ENCODE results near the gene LIN37. TPM values are rescaled to one million over a fixed set of nuclear protein-coding genes. Genes with fewer than 3 reads are reported as not detected.
"Not testable (repeated sequence)": the region's sequence is repeated elsewhere in the genome, so short reads cannot be mapped to it uniquely, and the experiment has no call there.

The LIN37 gene
- total and polyA plus RNA-seq, 2 of the 13 experiments (the other 11 are each of a cell fraction or from before 2014, with no cell fraction given), result 6.3 to 8.7 TPM

GRCh38 chr19:35795564-35795963 lies 47.2 kb downstream of the LIN37 start:
- BruUV-seq (replicated peaks); H3K27ac ChIP-seq (ENCODE audit: extremely low read length, insufficient read depth, low read length); H3K4me3 ChIP-seq (replicated peaks in 1 of 3; ENCODE audit: insufficient read depth in 1 of 3, low read depth in 2 of 3, low read length in 3 of 3); FAIRE-seq; in situ Hi-C loops (cut with HindIII; ENCODE audit: extremely low pct_ligation_motif_present, low pct_unique_long_range_greater_than_20kb); H2AFZ ChIP-seq (ENCODE audit: low read length); ATAC-seq; H3K9me3 ChIP-seq (ENCODE audit: low read length); H3K79me2 ChIP-seq (ENCODE audit: insufficient read depth, low read length); H3K4me2 ChIP-seq (ENCODE audit: low read depth, low read length); POLR2A ChIA-PET; CTCF ChIA-PET (ENCODE audit: low intra/inter-chr PET ratio, low total read pairs); H3K9ac ChIP-seq (ENCODE audit: insufficient read depth, low read depth, low read length); H4K20me1 ChIP-seq (ENCODE audit: insufficient read depth, low read length); H3K36me3 ChIP-seq (replicated peaks in 1 of 2; ENCODE audit: control insufficient read depth in 1 of 2, insufficient read depth in 2 of 2, low read length in 2 of 2); DNase-seq (ENCODE audit: low spot score); intact Hi-C loops (cut with micrococcal nuclease; ENCODE audit: unreplicated experiment); H3K27me3 ChIP-seq (ENCODE audit: control insufficient read depth in 1 of 2, insufficient read depth in 2 of 2, low read length in 2 of 2): not testable (repeated sequence)
- peaks cover 43% of the 10 kb centered on the region for H3K4me1 ChIP-seq (ENCODE audit: insufficient read depth, low read length)
- peak; percentile 61 for TF ChIP-seq ZNF121 (CRISPR knock-in tag; IDR thresholded peaks at IDR 0.05)
- WGBS (ENCODE audit: low lambda C conversion rate), result 50% methylated on average over 1 of the region's 1 CpG

DNA sequence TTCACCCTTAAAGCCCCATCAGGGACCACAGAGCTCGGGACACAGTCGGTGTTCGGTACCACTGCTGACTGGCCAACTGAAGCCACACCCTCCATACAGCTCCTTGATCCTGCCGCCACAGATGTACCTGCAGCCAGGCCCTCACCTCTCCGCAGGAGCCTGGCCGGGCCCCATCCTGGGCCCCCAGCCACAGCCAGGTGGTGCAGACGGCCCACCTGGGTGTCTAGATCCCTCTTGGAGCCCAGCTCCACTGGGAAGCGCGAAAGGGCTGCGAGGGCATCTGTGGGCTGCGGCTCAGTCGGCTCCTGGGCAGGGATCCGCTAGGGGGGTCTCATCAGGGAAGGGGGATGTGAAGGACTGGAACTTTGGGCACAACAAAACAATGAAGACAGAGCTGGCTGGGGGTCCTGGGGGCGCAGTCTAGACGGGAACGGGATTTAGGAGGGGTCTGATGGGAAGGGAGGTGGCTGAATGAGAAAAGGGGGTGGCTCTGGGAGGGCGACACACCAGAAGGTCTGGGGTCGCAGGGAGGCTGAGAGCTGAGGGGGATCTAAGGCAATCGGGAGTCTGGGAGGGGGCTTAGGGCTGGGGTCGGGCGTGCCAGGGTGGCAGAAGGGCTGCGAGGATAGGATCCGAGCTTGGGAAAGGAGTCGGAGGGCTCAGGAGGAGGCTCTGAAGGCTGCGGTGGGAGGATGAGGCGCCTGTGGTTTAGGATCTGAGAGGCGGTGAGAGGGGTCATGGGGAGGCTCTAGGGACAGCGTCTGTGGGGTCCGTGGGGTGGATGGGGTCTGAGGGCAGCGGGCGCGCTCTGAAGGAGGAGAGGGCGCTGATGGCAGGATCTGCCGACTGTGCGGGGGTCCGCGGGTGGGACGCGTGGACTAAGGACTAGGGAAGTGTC lies 48.5 kb downstream of the LIN37 start:
- FAIRE-seq (no peak), DNase-seq (ENCODE audit: low spot score) (no peak), ATAC-seq (peak; percentile 20)
- ChIA-PET POLR2A (interaction anchor here (1.0 kb wide), 1 partner anchor 20 kb away, joined by 3 read pairs; no protein-coding TSS in a partner anchor), CTCF (ENCODE audit: low intra/inter-chr PET ratio, low total read pairs) (no interaction called here)
- Histone ChIP-seq H3K27ac (ENCODE audit: extremely low read length, insufficient read depth, low read length) (no peak overlapping the region), H3K4me1 (ENCODE audit: insufficient read depth, low read length) (peaks cover 29% of the 10 kb centered on the region), H3K9me3 (ENCODE audit: low read length) (no peaks in the 10 kb centered on the region), H2AFZ (ENCODE audit: low read length) (no peak overlapping the region), H3K79me2 (ENCODE audit: insufficient read depth, low read length) (no peaks in the 10 kb centered on the region), H4K20me1 (ENCODE audit: insufficient read depth, low read length) (no peaks in the 10 kb centered on the region), H3K4me2 (ENCODE audit: low read depth, low read length) (0 out of 2 replicates have a peak overlapping the region, but pooled peaks have one; percentile 3), H3K9ac (ENCODE audit: insufficient read depth, low read depth, low read length) (no peak overlapping the region), H3K27me3 (ENCODE audit: control insufficient read depth in 1 of 2, insufficient read depth in 2 of 2, low read length in 2 of 2) (peaks cover 0 to 4% of the 10 kb centered on the region in 2 experiments; a peak in 3 of 5 replicates), H3K4me3 (replicated peaks in 1 of 3; ENCODE audit: insufficient read depth in 1 of 3, low read depth in 2 of 3, low read length in 3 of 3) (no peak overlapping the region), H3K36me3 (replicated peaks in 1 of 2; ENCODE audit: control insufficient read depth in 1 of 2, insufficient read depth in 2 of 2, low read length in 2 of 2) (no peaks in the 10 kb centered on the region)
- TF ChIP-seq, protein P1, sequence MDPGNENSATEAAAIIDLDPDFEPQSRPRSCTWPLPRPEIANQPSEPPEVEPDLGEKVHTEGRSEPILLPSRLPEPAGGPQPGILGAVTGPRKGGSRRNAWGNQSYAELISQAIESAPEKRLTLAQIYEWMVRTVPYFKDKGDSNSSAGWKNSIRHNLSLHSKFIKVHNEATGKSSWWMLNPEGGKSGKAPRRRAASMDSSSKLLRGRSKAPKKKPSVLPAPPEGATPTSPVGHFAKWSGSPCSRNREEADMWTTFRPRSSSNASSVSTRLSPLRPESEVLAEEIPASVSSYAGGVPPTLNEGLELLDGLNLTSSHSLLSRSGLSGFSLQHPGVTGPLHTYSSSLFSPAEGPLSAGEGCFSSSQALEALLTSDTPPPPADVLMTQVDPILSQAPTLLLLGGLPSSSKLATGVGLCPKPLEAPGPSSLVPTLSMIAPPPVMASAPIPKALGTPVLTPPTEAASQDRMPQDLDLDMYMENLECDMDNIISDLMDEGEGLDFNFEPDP (CRISPR knock-in tag; conservative IDR thresholded peaks at IDR 0.05), result 0 out of 2 replicates have a peak, but pooled peaks have one; percentile 10
- TF ChIP-seq AKAP8 (CRISPR knock-in tag; IDR thresholded peaks at IDR 0.05) (0 out of 2 replicates have a peak, but pooled peaks have one; percentile 2), MYPOP (CRISPR knock-in tag; IDR thresholded peaks at IDR 0.05) (peak; percentile 3; the same call in 1 of the 2 replicates), AGO1 (IDR thresholded peaks at IDR 0.05; ENCODE audit: low read depth, low read length, poor library complexity, severe bottlenecking) (peak; percentile 98), TCF7 (IDR thresholded peaks at IDR 0.05; ENCODE audit: low read depth) (0 out of 2 replicates have a peak, but pooled peaks have one; percentile 35), HNRNPK (IDR thresholded peaks at IDR 0.05; ENCODE audit: low read depth, low read length, poor library complexity, severe bottlenecking) (no peak), TAF15 (IDR thresholded peaks at IDR 0.05; ENCODE audit: low read depth, low read length, poor library complexity, severe bottlenecking) (peak; percentile 32), AGO2 (optimal IDR thresholded peaks at IDR 0.05; ENCODE audit: low read depth, low read length) (peak; percentile 86), ZNF432 (CRISPR knock-in tag; IDR thresholded peaks at IDR 0.05; ENCODE audit: borderline replicate concordance) (no peak)
- no TSS peak for BruUV-seq (replicated peaks)
- in situ Hi-C loops (cut with HindIII; ENCODE audit: extremely low pct_ligation_motif_present, low pct_unique_long_range_greater_than_20kb) (no loop called here), intact Hi-C loops (cut with micrococcal nuclease; ENCODE audit: unreplicated experiment) (no loop called here)
- 42% methylated on average over 38 of the region's 39 CpGs for WGBS (ENCODE audit: low lambda C conversion rate)
